D721Med (cell line): ENCODE results near the gene CDH2.

Experiments
- DNase-seq: peaks from one replicate; pipeline ENCODE4 v3.0.0; 2011; ENCODE audit warnings: low spot score; ENCODE audit not compliant: insufficient read length
- FAIRE-seq: peaks from 2 replicates; lab custom pipeline; 2011; peaks lifted over from hg19 to GRCh38; lab: Jason Lieb, UNC
- CTCF ChIP-seq: IDR thresholded peaks from 2 replicates; pipeline ENCODE4 v1.5.1; 2012; ENCODE audit warnings: mild to moderate bottlenecking, control low read depth; ENCODE audit not compliant: insufficient read depth; ENCODE audit errors: missing control alignments

Gene CDH2

GRCh38 chr18:28075501-28075900 is 101.4 kb downstream of the CDH2 start:
- TF ChIP-seq CTCF = no peak
- FAIRE-seq = no peak
- DNase-seq = no peak

- no peak for TF ChIP-seq CTCF
- DNase-seq (no peak), FAIRE-seq (peak; percentile 87)
These were observed 102.9 kb downstream of the CDH2 start for GRCh38 chr18:28074076-28074475.

GRCh38 chr18:28073658-28074057 is 103.3 kb downstream of the CDH2 start:
- no peak for TF ChIP-seq CTCF
- no peak for DNase-seq

GRCh38 chr18:28071199-28071598 is 105.7 kb downstream of the CDH2 start:
- DNase-seq = no peak
- no peak for TF ChIP-seq CTCF
- no peak for FAIRE-seq

More at GRCh38 chr18:28073658-28074057, 103.3 kb downstream of the CDH2 start:
- FAIRE-seq = peak; percentile 67

GRCh38 chr18:28068207-28068606 is 108.7 kb downstream of the CDH2 start:
- DNase-seq (no peak), FAIRE-seq (peak; percentile 48)
- no peak for TF ChIP-seq CTCF

- TF ChIP-seq CTCF = no peak
- no peak for DNase-seq
- peak; percentile 75 for FAIRE-seq
These were observed 109.6 kb downstream of the CDH2 start for GRCh38 chr18:28067346-28067745.

- TF ChIP-seq CTCF = no peak
- DNase-seq (no peak), FAIRE-seq (no peak)
These were observed 111.1 kb downstream of the CDH2 start for GRCh38 chr18:28065793-28066186.
